Measurements from ENCODE around the gene SHMT2.

Gene SHMT2

DNA sequence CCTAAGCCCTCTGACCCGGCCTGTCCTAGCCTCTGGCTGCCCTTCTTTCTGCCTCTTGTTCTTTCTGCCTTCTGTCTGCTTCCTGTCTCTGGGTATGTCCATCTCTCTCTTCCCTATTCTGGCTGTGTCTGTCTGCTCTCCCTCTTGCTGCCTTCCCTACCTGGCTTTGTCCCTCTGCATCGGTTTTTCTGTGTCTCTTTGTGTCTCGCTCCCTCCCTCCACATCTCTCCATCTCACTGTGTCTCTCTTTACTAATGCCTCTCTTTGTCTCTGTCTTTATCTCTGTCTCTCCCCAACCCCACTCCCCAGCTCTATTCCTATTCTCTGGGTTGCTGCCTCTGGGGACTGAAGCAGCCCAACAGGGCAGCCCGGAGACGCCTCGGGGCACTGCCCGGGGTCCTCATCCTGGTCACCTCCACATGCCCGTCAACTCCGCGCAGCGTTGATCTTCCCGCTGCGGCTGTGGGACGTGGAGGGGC, 10.1 kb downstream of the SHMT2 start:
- Histone ChIP-seq H3K9me3 (ENCODE audit: control insufficient read depth, low read length) (no peaks in the 10 kb centered on the region), H3K4me3 (ENCODE audit: insufficient read depth, low read depth, low read length, poor library complexity, severe bottlenecking) (peak overlapping the region; percentile 83), H3K27ac (ENCODE audit: insufficient read depth, low read length, poor library complexity, severe bottlenecking) (no peak overlapping the region), H3K27me3 (replicated peaks; ENCODE audit: control insufficient read depth, insufficient read depth, low read length, poor library complexity, severe bottlenecking) (peaks cover 44% of the 10 kb centered on the region), H3K4me1 (ENCODE audit: control insufficient read depth, insufficient read depth, low read length, poor library complexity, severe bottlenecking) (peaks cover 74% of the 10 kb centered on the region), H3K36me3 (ENCODE audit: control insufficient read depth, insufficient read depth, low read length) (no peaks in the 10 kb centered on the region)
- DNase-seq: no peak

GRCh38 chr12:57240066-57240921, 10.8 kb downstream of the SHMT2 start:
- Histone ChIP-seq H3K4me3 (ENCODE audit: insufficient read depth, low read depth, low read length, poor library complexity, severe bottlenecking) (peak overlapping the region; percentile 83), H3K4me1 (ENCODE audit: control insufficient read depth, insufficient read depth, low read length, poor library complexity, severe bottlenecking) (peaks cover 72% of the 10 kb centered on the region), H3K36me3 (ENCODE audit: control insufficient read depth, insufficient read depth, low read length) (no peaks in the 10 kb centered on the region), H3K27me3 (replicated peaks; ENCODE audit: control insufficient read depth, insufficient read depth, low read length, poor library complexity, severe bottlenecking) (peaks cover 44% of the 10 kb centered on the region), H3K27ac (ENCODE audit: insufficient read depth, low read length, poor library complexity, severe bottlenecking) (no peak overlapping the region), H3K9me3 (ENCODE audit: control insufficient read depth, low read length) (no peaks in the 10 kb centered on the region)
- peak; percentile 54 to 57 (median 56) for DNase-seq

GRCh38 chr12:57240926-57241401, 11.5 kb downstream of the SHMT2 start:
- Histone ChIP-seq H3K27me3 (replicated peaks; ENCODE audit: control insufficient read depth, insufficient read depth, low read length, poor library complexity, severe bottlenecking) (peaks cover 44% of the 10 kb centered on the region), H3K27ac (ENCODE audit: insufficient read depth, low read length, poor library complexity, severe bottlenecking) (no peak overlapping the region), H3K4me3 (ENCODE audit: insufficient read depth, low read depth, low read length, poor library complexity, severe bottlenecking) (peak overlapping the region; percentile 83), H3K9me3 (ENCODE audit: control insufficient read depth, low read length) (no peaks in the 10 kb centered on the region), H3K4me1 (ENCODE audit: control insufficient read depth, insufficient read depth, low read length, poor library complexity, severe bottlenecking) (peaks cover 72% of the 10 kb centered on the region), H3K36me3 (ENCODE audit: control insufficient read depth, insufficient read depth, low read length) (no peaks in the 10 kb centered on the region)
- no peak for DNase-seq

DNA sequence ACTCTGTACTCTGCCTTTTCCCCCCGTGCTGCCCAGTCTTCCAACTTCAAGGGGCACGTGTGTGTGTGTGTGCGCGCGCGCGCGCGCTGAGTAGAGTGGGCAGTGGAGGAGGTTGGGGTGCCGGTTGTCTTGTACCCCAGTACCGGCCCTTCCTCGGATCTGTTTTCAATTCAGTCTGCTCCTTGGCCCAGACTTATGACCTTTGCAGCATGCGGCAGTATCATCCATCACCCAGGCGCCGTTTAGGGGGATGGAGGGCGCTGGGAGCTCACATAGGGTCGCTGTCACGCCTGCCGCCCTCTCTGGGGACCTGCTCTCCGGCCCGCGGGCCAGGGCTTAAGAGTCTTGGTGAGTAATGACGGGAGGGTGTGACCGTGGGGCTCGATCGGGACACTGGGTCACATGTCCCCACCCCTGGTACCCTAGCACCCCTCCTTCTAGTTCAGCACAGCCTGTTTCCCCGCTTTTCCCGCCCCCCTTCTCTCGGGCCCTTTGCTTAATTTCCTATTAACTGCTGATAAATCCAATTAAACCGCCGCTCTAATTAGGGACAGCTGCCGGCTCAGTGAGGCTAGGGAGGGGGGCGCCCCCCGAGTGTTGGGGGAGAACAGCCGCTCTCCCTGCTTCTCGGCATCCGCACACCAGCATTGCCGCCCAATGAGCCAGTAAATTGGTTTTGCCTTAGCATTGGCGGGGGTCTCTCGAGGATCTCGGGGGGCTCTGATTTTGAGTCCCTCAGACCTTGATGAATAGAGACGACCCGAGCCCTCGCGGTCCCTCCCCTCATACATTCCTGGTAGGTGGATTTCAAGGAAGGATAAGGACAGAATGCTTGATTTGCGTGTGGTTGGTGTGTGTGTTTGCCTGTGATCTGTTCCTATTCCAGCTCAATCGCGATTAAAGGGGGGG, 12.1 kb downstream of the SHMT2 start:
- H3K27me3 ChIP-seq (replicated peaks; ENCODE audit: control insufficient read depth, insufficient read depth, low read length, poor library complexity, severe bottlenecking): peaks cover 44% of the 10 kb centered on the region
- H3K27ac ChIP-seq (ENCODE audit: insufficient read depth, low read length, poor library complexity, severe bottlenecking): no peak overlapping the region
- peaks cover 70% of the 10 kb centered on the region for H3K4me1 ChIP-seq (ENCODE audit: control insufficient read depth, insufficient read depth, low read length, poor library complexity, severe bottlenecking)
- no peak for DNase-seq
- no peaks in the 10 kb centered on the region for H3K9me3 ChIP-seq (ENCODE audit: control insufficient read depth, low read length)
- H3K36me3 ChIP-seq (ENCODE audit: control insufficient read depth, insufficient read depth, low read length): no peaks in the 10 kb centered on the region
- H3K4me3 ChIP-seq (ENCODE audit: insufficient read depth, low read depth, low read length, poor library complexity, severe bottlenecking): no peak overlapping the region

- Histone ChIP-seq H3K27ac (ENCODE audit: insufficient read depth, low read length, poor library complexity, severe bottlenecking) (no peak overlapping the region), H3K36me3 (ENCODE audit: control insufficient read depth, insufficient read depth, low read length) (no peaks in the 10 kb centered on the region), H3K27me3 (replicated peaks; ENCODE audit: control insufficient read depth, insufficient read depth, low read length, poor library complexity, severe bottlenecking) (peaks cover 44% of the 10 kb centered on the region), H3K4me3 (ENCODE audit: insufficient read depth, low read depth, low read length, poor library complexity, severe bottlenecking) (peak overlapping the region; percentile 37), H3K9me3 (ENCODE audit: control insufficient read depth, low read length) (no peaks in the 10 kb centered on the region), H3K4me1 (ENCODE audit: control insufficient read depth, insufficient read depth, low read length, poor library complexity, severe bottlenecking) (peaks cover 64% of the 10 kb centered on the region)
- no peak for DNase-seq
Observed at GRCh38 chr12:57242329-57242690, 12.8 kb downstream of the SHMT2 start.

DNA sequence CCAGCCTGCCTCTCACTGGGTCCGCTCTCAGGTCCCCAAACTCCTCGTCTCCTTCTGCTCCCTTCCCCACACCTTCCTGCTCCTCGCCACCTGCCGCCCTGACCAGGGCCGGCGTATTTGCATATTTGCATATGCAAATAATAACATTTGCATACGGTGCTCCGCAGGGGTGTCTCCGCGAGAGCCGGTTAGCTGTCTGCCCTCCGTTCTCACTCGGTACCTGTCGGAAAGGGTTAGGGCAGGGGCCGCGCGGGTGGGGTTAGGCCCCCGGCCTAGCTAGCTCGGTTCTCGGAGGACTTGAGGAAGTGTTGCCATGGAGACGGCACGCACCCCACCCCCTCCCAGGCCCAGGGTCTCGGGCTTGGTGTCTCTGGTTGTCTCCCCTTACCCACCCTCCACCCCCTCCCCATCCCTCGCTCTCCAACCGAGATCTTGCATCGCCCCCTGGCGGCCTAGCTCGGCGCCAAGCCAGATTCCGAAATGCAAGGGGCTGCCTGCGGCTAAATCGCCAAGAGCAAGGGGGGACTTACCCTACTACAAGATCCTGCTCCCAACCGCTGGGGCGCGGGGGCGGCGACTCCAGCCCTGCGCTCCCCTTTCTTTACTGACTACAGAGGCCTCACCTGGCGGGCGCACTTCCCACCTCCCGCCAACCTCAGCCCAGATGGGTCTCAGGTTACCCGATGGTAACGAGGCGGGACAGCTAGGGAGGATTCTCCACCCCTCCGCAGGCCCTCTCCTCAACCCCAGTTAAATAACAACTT, 13.4 kb downstream of the SHMT2 start:
- H3K27ac ChIP-seq (ENCODE audit: insufficient read depth, low read length, poor library complexity, severe bottlenecking): no peak overlapping the region
- peak in 1 of 3 donors; percentile 35 for DNase-seq
- peaks cover 58% of the 10 kb centered on the region for H3K4me1 ChIP-seq (ENCODE audit: control insufficient read depth, insufficient read depth, low read length, poor library complexity, severe bottlenecking)
- H3K9me3 ChIP-seq (ENCODE audit: control insufficient read depth, low read length): no peaks in the 10 kb centered on the region
- H3K36me3 ChIP-seq (ENCODE audit: control insufficient read depth, insufficient read depth, low read length): no peaks in the 10 kb centered on the region
- H3K4me3 ChIP-seq (ENCODE audit: insufficient read depth, low read depth, low read length, poor library complexity, severe bottlenecking): peak overlapping the region; percentile 37
- peaks cover 38% of the 10 kb centered on the region for H3K27me3 ChIP-seq (replicated peaks; ENCODE audit: control insufficient read depth, insufficient read depth, low read length, poor library complexity, severe bottlenecking)

- H3K27me3 ChIP-seq (replicated peaks; ENCODE audit: control insufficient read depth, insufficient read depth, low read length, poor library complexity, severe bottlenecking): peaks cover 31% of the 10 kb centered on the region
- peak overlapping the region; percentile 37 for H3K4me3 ChIP-seq (ENCODE audit: insufficient read depth, low read depth, low read length, poor library complexity, severe bottlenecking)
- H3K4me1 ChIP-seq (ENCODE audit: control insufficient read depth, insufficient read depth, low read length, poor library complexity, severe bottlenecking): peaks cover 50% of the 10 kb centered on the region
- DNase-seq: peak; percentile 48 to 67 (median 60)
- no peaks in the 10 kb centered on the region for H3K9me3 ChIP-seq (ENCODE audit: control insufficient read depth, low read length)
- H3K27ac ChIP-seq (ENCODE audit: insufficient read depth, low read length, poor library complexity, severe bottlenecking): no peak overlapping the region
- H3K36me3 ChIP-seq (ENCODE audit: control insufficient read depth, insufficient read depth, low read length): no peaks in the 10 kb centered on the region
Observed at GRCh38 chr12:57243521-57244311, 14.2 kb downstream of the SHMT2 start.

- H3K36me3 ChIP-seq (ENCODE audit: control insufficient read depth, insufficient read depth, low read length): no peaks in the 10 kb centered on the region
- peaks cover 45% of the 10 kb centered on the region for H3K4me1 ChIP-seq (ENCODE audit: control insufficient read depth, insufficient read depth, low read length, poor library complexity, severe bottlenecking)
- no peak overlapping the region for H3K4me3 ChIP-seq (ENCODE audit: insufficient read depth, low read depth, low read length, poor library complexity, severe bottlenecking)
- peaks cover 28% of the 10 kb centered on the region for H3K27me3 ChIP-seq (replicated peaks; ENCODE audit: control insufficient read depth, insufficient read depth, low read length, poor library complexity, severe bottlenecking)
- no peak overlapping the region for H3K27ac ChIP-seq (ENCODE audit: insufficient read depth, low read length, poor library complexity, severe bottlenecking)
- no peak for DNase-seq
- no peaks in the 10 kb centered on the region for H3K9me3 ChIP-seq (ENCODE audit: control insufficient read depth, low read length)
Observed at GRCh38 chr12:57244312-57244696, 14.8 kb downstream of the SHMT2 start.

DNA sequence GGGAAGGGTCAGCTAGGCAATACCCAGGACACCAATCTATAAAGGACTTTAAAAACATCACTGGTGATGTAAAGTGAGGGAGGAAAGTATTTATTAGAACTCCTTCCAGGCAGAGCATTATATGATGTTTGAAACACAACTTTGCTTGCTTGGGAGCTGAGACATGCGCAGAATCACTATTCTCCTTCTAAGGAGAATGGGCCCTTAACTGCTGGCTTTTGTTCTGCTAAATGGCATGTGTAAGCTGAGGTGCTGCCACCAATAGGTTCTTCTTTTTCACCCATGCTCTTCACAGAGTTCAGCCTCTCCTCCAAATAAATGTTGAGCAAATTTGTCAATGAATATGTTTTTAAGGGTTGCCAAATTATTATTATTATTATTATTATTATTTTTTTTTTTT, 17.5 kb downstream of the SHMT2 start:
- Histone ChIP-seq H3K4me3 (ENCODE audit: insufficient read depth, low read depth, low read length, poor library complexity, severe bottlenecking) (no peak overlapping the region), H3K4me1 (ENCODE audit: control insufficient read depth, insufficient read depth, low read length, poor library complexity, severe bottlenecking) (peaks cover 20% of the 10 kb centered on the region), H3K9me3 (ENCODE audit: control insufficient read depth, low read length) (no peaks in the 10 kb centered on the region), H3K27me3 (replicated peaks; ENCODE audit: control insufficient read depth, insufficient read depth, low read length, poor library complexity, severe bottlenecking) (peaks cover 21% of the 10 kb centered on the region), H3K36me3 (ENCODE audit: control insufficient read depth, insufficient read depth, low read length) (no peaks in the 10 kb centered on the region), H3K27ac (ENCODE audit: insufficient read depth, low read length, poor library complexity, severe bottlenecking) (no peak overlapping the region)
- DNase-seq: no peak

All from effector memory CD4-positive, alpha-beta T cell (primary cell).